IPS-20b (cell line): ENCODE measurements around the gene RALGAPB.
"Not testable (repeated sequence)": the region's sequence is repeated elsewhere in the genome, so short reads cannot be mapped to it uniquely, and the experiment has no call there.

ENCODE experiments used
- H3K27ac ChIP-seq: one replicate; pipeline ENCODE4 v1.5.1; 2013; ENCODE audit warnings: low read length
- H3K27me3 ChIP-seq: 2 replicates; pipeline ENCODE4 v1.6.1; 2013; ENCODE audit warnings: mild to moderate bottlenecking, low read length, inconsistent platforms; ENCODE audit not compliant: insufficient read depth
- H3K36me3 ChIP-seq: 2 replicates; pipeline ENCODE4 v1.6.1; 2013; ENCODE audit warnings: low read depth, mild to moderate bottlenecking, inconsistent platforms, low read length, moderate library complexity; ENCODE audit not compliant: insufficient read depth
- H3K4me1 ChIP-seq: 2 replicates; pipeline ENCODE4 v1.6.1; 2013; ENCODE audit warnings: mild to moderate bottlenecking, control low read depth, inconsistent platforms, low read length, moderate library complexity; ENCODE audit not compliant: insufficient read depth
- H3K4me3 ChIP-seq: 2 replicates; pipeline ENCODE4 v1.5.1; 2013; ENCODE audit warnings: mild to moderate bottlenecking, low read length, inconsistent platforms
- H3K9ac ChIP-seq: 2 replicates; pipeline ENCODE4 v1.6.1; 2013; ENCODE audit warnings: low read depth, mild to moderate bottlenecking, inconsistent platforms, low read length, moderate library complexity
- H3K9me3 ChIP-seq: 2 replicates; pipeline ENCODE4 v1.6.1; 2013; ENCODE audit warnings: mild to moderate bottlenecking, low read depth, low read length, inconsistent platforms; ENCODE audit not compliant: insufficient read depth

Gene RALGAPB

DNA sequence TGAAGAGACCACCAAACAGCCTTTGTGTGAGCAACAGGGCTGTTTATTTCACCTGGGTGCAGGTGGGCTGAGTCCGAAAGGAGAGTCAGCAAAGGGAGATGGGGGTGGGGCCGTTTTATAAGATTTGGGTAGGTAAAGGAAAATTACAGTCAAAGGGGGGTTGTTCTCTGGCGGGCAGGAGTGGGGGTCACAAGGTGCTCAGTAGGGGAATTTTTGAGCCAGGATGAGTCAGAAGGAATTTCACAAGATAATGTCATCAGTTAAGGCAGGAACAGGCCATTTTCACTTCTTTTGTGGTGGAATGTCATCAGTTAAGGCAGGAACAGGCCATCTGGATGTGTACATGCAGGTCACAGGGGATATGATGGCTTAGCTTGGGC, 119.8 kb downstream of the RALGAPB start:
- not testable (repeated sequence) for H3K4me1 ChIP-seq, H3K9ac ChIP-seq, H3K27me3 ChIP-seq, H3K9me3 ChIP-seq, H3K36me3 ChIP-seq, H3K4me3 ChIP-seq, H3K27ac ChIP-seq

DNA sequence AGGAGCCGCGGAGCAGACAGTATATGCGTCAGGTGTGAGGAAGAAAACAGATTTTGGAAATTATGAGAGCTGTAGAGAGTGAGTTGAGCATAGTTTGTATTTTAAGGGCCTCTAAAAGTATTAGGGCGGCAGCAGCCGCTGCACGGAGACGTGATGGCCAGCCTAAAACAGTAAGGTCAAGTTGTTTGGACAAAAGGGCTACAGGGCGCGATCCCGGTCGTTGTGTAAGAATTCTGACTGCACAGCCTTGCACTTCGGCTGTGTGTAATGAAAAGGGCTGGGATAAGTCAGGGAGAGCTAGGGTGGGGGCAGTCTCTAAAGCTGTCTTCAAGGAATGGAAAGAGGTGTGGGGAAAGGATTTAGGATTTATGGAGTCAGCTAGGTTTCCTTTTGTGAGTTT, 121.6 kb downstream of the RALGAPB start:
- not testable (repeated sequence) for H3K9me3 ChIP-seq, H3K27me3 ChIP-seq, H3K36me3 ChIP-seq, H3K9ac ChIP-seq, H3K4me1 ChIP-seq, H3K27ac ChIP-seq, H3K4me3 ChIP-seq

DNA sequence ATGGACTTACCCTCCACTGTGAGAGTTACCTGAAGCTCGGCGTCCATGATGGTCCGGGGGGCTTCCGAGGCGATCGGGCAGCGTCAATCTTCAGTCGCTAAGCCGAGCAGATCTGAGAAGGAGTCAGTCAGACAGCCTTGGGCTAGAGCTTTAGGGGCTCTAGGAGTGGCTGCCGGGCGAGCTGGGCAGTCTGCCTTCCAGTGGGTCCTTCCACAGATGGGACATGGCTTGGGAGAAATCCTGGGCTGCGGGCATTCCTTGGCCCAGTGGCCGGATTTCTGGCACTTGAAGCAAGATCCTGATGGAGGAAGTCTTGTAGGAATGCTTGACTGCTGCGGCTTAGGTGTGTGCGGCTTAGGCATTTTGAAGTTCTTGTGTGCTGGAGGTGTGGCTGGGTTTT, 123.2 kb downstream of the RALGAPB start:
- not testable (repeated sequence) for H3K36me3 ChIP-seq, H3K27ac ChIP-seq, H3K27me3 ChIP-seq, H3K9me3 ChIP-seq, H3K9ac ChIP-seq, H3K4me3 ChIP-seq
- peaks cover 14% of the 10 kb centered on the region for H3K4me1 ChIP-seq

DNA sequence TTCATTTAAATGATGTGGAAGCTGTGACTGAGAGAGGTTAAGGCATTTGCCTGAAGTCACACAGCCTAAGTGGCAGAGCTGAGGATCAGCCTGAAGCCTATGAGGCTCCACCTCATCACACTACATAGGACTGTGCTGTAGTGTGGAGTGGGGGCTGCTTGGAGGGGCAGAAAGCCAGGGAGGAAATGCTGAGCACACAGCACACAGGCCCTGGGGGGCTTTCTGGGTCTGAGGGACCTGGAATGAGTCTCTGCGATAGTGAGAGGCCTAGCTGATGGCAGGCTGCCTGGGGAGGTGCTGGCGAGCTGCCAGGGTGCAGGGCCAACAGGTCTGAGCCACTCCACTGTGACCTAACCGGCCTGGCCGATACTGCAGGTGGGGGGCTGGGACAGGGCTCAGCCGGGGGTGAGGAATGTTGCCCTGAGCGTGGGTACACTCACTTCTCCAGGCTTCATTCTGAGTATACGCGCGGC, 126.8 kb downstream of the RALGAPB start:
- H3K4me1 ChIP-seq = peaks cover 24% of the 10 kb centered on the region
- no peak overlapping the region for H3K27ac ChIP-seq
- H3K27me3 ChIP-seq = peaks cover 20% of the 10 kb centered on the region
- no peak overlapping the region for H3K4me3 ChIP-seq
- no peaks in the 10 kb centered on the region for H3K9me3 ChIP-seq
- no peak overlapping the region for H3K9ac ChIP-seq
- no peaks in the 10 kb centered on the region for H3K36me3 ChIP-seq

DNA sequence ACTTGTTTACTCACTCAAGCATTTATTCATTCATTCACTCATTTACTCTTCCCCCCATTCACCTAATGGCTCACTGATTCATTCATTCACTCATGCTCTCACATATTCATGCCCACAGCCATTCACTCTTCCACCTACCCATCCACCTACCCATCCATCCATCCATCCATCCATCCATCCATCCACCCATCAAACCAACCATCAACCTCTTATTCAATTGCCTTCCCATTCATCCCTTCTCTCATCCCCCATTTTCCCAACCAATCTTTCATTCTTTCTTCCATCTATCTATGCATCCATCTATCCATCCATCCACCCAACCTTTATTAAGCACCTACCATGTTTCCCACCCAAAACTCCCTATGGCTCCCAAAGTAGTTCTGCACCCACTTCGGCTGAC, 127.4 kb downstream of the RALGAPB start:
- no peak overlapping the region for H3K27ac ChIP-seq
- no peak overlapping the region for H3K4me3 ChIP-seq
- peaks cover 28% of the 10 kb centered on the region for H3K4me1 ChIP-seq
- no peak overlapping the region for H3K9ac ChIP-seq
- no peaks in the 10 kb centered on the region for H3K9me3 ChIP-seq
- no peaks in the 10 kb centered on the region for H3K36me3 ChIP-seq
- H3K27me3 ChIP-seq = peaks cover 20% of the 10 kb centered on the region

DNA sequence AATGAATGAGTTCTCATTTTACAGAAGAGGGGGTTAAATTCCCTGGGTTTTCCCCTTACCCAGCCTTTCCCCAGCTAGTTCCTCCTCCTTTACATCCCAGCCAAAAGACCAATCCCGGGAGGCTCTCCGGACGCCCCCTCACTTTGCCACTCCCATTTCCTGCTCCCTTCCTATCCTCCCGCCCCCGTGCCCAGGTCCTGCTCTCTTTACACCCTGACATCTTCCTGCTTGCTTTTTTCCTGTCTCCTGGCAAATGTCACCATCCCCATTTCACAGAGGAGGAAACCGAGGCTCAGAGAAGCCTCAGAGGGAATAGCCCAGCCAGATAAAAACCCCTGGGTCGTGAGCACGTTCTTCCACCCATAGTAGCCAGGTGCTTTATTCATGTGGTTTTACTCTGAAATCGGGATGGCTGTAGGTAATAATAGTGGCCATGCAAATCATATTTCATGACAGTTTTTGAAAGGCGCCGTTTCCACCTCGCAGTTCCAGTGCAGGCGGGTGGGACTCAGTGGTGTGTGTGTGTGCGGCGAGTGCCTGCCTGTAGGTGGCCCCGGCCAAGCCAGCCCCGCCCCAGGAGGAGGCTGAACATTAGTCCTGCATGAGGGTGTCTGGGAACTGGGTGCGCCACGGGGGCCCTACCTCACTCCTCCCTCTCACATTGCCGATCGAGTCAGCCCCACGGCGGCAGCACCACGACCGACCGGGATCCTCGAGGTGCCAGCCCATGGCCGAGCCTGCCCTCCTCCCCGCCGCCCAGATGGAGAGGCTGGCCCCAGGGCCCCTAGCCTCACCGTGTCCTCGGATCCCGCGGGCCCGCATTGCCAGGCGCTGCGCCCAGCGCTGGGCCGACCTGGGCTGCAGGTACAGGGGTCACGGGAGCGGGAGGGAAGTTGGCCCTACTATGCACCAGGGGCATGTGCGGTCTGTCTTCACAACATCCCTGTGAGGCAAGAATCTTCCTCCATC, 128.9 kb downstream of the RALGAPB start, which contains the start of gene ARHGAP40:
ARHGAP40 (plus strand) TSS at position 594 of the 969 bp plus-strand sequence.
- no peaks in the 10 kb centered on the region for H3K9me3 ChIP-seq
- no peak within 1 kb of the TSS for H3K27ac ChIP-seq
- H3K27me3 ChIP-seq = peaks cover 20% of the 10 kb centered on the region
- no peaks in the 10 kb centered on the region for H3K36me3 ChIP-seq
- peak within 1 kb of the TSS; percentile 68; the same call in 1 of the 2 replicates for H3K9ac ChIP-seq
- peak within 1 kb of the TSS; percentile 89 for H3K4me3 ChIP-seq
- H3K4me1 ChIP-seq = peaks cover 30% of the 10 kb centered on the region

DNA sequence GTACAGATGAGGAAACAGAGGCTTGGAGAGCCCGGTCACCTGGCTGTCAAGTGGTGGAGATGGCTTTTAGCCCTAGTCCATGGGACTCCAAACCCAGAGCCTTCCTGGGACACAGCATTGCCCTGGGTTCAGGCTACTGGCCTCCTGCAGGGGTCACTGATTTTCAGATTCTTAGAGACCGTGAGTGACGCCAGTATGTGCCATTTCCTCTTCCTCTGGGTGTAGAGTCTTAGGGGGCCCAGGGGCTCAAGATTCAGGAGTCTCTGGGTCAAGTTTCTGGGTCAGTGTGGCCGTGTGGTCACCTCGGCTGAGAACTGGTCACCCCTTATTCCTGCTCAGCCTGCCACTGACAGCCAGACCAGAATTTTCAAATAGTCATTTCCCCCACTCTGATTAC, 129.5 kb downstream of the RALGAPB start:
- H3K9me3 ChIP-seq = no peaks in the 10 kb centered on the region
- peak overlapping the region; percentile 89 for H3K4me3 ChIP-seq
- H3K27me3 ChIP-seq = peaks cover 20% of the 10 kb centered on the region
- H3K36me3 ChIP-seq = no peaks in the 10 kb centered on the region
- peak overlapping the region; percentile 68; the same call in 1 of the 2 replicates for H3K9ac ChIP-seq
- no peak overlapping the region for H3K27ac ChIP-seq
- H3K4me1 ChIP-seq = peaks cover 30% of the 10 kb centered on the region

DNA sequence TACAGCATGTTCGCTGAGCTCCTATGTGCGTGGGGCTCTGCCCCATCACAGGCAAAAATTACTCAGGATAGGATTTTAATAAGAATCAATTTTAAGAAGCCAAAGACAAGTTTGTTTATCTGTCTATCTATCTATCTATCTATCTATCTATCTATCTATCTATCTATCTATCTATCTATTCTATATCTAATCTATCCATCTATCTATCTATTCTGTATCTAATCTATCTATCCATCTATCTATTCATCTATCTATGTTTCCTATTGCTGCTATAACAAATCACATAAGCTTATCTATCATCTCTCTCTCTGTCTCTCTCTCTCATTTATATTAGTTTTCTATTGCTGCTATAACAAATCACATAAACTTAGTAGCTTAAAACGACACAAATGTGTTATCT, 130.6 kb downstream of the RALGAPB start:
- Histone ChIP-seq H3K4me3 (no peak overlapping the region), H3K9ac (no peak overlapping the region), H3K36me3 (no peaks in the 10 kb centered on the region), H3K4me1 (peaks cover 30% of the 10 kb centered on the region), H3K27ac (no peak overlapping the region), H3K27me3 (peaks cover 20% of the 10 kb centered on the region), H3K9me3 (no peaks in the 10 kb centered on the region)

DNA sequence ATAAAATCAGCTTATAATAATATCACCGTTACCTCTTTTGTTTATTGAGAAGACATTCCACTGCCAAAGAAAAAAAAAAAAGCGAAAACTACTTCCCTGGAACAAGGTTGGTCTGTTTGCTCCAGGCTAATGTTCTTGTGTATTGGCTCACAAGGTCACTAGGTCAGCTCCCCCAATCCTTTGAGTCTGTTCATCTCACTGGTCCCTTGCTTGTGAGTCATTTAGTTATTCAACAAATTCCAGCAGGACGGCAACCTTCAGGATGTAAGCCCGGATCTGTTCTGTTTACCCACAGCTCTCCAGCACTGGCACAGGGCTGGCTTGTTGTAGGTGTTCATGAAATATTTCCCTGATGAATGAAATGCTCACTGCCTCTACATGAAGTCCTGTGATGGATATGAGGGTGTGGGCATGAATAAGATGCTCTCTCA, 132.2 kb downstream of the RALGAPB start:
- H3K9me3 ChIP-seq = no peaks in the 10 kb centered on the region
- peaks cover 28% of the 10 kb centered on the region for H3K4me1 ChIP-seq
- no peak overlapping the region for H3K4me3 ChIP-seq
- peaks cover 20% of the 10 kb centered on the region for H3K27me3 ChIP-seq
- no peaks in the 10 kb centered on the region for H3K36me3 ChIP-seq
- H3K9ac ChIP-seq = no peak overlapping the region
- H3K27ac ChIP-seq = no peak overlapping the region

DNA sequence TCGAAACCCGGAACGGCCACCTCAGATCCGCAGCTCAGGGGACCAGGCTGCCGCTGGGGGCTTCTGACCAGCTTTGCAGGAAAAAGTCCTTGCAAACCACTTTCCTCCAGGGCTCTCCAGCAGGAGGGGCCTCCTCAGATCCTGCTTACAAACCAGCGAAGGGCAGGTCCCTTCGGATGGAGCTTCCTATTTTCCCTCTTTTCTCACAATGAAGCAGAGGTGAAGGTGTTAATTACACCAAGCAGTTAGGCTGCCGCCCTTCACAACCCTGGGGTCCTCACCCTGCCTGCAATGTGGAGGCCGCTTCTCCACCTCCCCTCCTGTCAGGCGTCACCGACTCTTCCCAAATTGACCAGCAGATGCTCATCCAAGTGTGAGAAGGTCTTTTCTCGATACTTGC, 134.7 kb downstream of the RALGAPB start:
- no peak overlapping the region for H3K9ac ChIP-seq
- H3K4me1 ChIP-seq = peaks cover 10% of the 10 kb centered on the region
- no peaks in the 10 kb centered on the region for H3K36me3 ChIP-seq
- no peak overlapping the region for H3K27ac ChIP-seq
- H3K4me3 ChIP-seq = no peak overlapping the region
- H3K9me3 ChIP-seq = no peaks in the 10 kb centered on the region
- H3K27me3 ChIP-seq = peaks cover 8% of the 10 kb centered on the region

DNA sequence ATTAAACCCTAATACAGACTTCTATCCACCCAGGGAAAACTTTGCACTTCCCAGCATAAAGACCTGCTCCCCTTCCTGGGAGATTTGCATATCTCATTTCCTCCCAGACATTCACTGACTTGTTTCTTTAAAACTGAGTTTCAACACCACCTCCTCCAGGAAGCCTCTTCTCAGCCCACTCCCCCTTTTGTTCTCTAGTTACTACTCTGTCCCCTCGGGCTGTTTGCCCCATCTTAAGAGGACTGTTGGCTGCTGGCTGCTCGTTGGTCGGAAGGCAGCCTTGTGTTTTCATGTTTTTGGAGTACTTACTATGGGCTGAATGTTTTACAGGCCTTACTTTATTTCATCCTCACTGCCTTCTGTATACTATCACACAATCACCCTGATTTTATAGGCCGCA, 135.5 kb downstream of the RALGAPB start:
- Histone ChIP-seq H3K9ac (no peak overlapping the region), H3K36me3 (no peaks in the 10 kb centered on the region), H3K27ac (no peak overlapping the region), H3K4me3 (no peak overlapping the region), H3K9me3 (no peaks in the 10 kb centered on the region), H3K27me3 (no peaks in the 10 kb centered on the region), H3K4me1 (peaks cover 10% of the 10 kb centered on the region)

DNA sequence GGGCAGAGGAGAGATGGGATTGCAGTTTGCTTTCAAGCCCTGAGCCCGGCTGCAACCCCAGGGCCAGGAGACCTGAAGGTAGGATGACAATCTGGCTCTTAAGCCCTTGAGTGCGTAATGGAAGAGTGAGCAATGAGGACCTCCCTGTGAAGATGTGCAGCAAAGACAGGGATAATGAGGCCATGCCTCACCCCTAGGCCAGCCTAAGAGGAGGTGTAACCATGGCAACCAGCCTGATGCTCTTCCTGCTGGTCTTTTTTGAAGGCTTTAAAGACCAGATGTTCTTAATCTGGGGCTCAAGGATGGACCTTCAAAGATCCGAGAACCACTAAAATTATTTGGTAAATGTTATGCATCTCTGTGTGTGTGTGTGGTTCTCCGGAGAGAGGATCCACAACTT, 137.2 kb downstream of the RALGAPB start:
- Histone ChIP-seq H3K9me3 (no peaks in the 10 kb centered on the region), H3K36me3 (no peaks in the 10 kb centered on the region), H3K4me3 (no peak overlapping the region), H3K27me3 (no peaks in the 10 kb centered on the region), H3K4me1 (peaks cover 8% of the 10 kb centered on the region), H3K9ac (no peak overlapping the region), H3K27ac (no peak overlapping the region)
